HCT116 (cell line): ENCODE measurements around the gene MXRA7. TPM values are rescaled to one million over a fixed set of nuclear protein-coding genes. Genes with fewer than 3 reads are reported as not detected.

Experiments
- ATAC-seq: fragments of 200-7000 bp; cut with Tn5 transposase; 2 replicates; pipeline ENCODE4 v1.9.1; 2020; ENCODE audit warnings: mild to moderate bottlenecking, moderate library complexity
- BruUV-seq: library from RNA; stranded (reverse); fragments of 400-500 nt; replicated peaks from 2 replicates; lab custom pipeline; 2021; lab: Mats Ljungman, UMichigan
- CTCF ChIA-PET: fragments of 300-600 bp; sonication (Branson Sonifier 250); formaldehyde crosslinking; loops from one replicate; lab custom pipeline; 2021; ENCODE audit warnings: antibody characterized with exemption; lab: Charles Lee
- POLR2A ChIA-PET: fragments of 300-600, 350-600 bp; sonication (Branson Sonifier 250); formaldehyde crosslinking; loops from one replicate; lab custom pipeline; 2021; ENCODE audit warnings: antibody characterized with exemption; lab: Charles Lee
- RAD21 ChIA-PET, 2 experiments: fragments of 300-600 bp; sonication (Branson Sonifier 250); formaldehyde crosslinking; loops; one replicate each; lab custom pipeline; 2023; ENCODE audit warnings: low total read pairs in 2 of 2; ENCODE audit not compliant: uncharacterized antibody in 2 of 2, unreplicated experiment in 2 of 2, low non-redundant PET in 1 of 2; lab: Charles Lee
- DNase-seq: peaks from one replicate; pipeline ENCODE4 v3.0.0-alpha.2; 2010; ENCODE audit warnings: low read depth, low spot score
- H2AFZ ChIP-seq: fragments of 200-600 bp; shearing (Covaris generic), sonication (generic); 2 replicates; pipeline ENCODE4 v1.6.1; 2017; ENCODE audit warnings: low read depth, mixed run types, mixed read lengths, antibody characterized with exemption, low read length; ENCODE audit not compliant: poor library complexity, severe bottlenecking
- H3K27ac ChIP-seq: 2 replicates; pipeline ENCODE4 v1.5.1; 2012; ENCODE audit warnings: low read depth, low read length
- H3K27me3 ChIP-seq: fragments of 200-600 bp; sonication (generic); 2 replicates; pipeline ENCODE4 v1.6.1; 2016; ENCODE audit warnings: mixed run types, low read length, mixed read lengths; ENCODE audit not compliant: insufficient read depth
- H3K36me3 ChIP-seq, 2 experiments: fragments of 200-500 bp in 1 of 2; fragments of 200-600 bp in 1 of 2; sonication (Bioruptor generic) in 1 of 2; sonication (generic) in 1 of 2; 2 replicates each; pipeline versions ENCODE4 v1.5.1 to v1.6.1; 2014 to 2016; ENCODE audit warnings: low read length in 2 of 2, inconsistent platforms in 1 of 2, mixed read lengths in 1 of 2, mixed run types in 1 of 2; ENCODE audit not compliant: insufficient read depth in 2 of 2, control insufficient read depth in 1 of 2
- H3K4me1 ChIP-seq, 2 experiments: fragments of 200-600 bp in 1 of 2; sonication (generic) in 1 of 2; 2 replicates each; pipeline versions ENCODE4 v1.5.1 to v1.6.1; 2012 to 2017; ENCODE audit warnings: low read length in 2 of 2, inconsistent platforms in 1 of 2, mild to moderate bottlenecking in 1 of 2, mixed read lengths in 1 of 2, mixed run types in 1 of 2, moderate library complexity in 1 of 2; ENCODE audit not compliant: insufficient read depth in 2 of 2, control insufficient read depth in 1 of 2
- H3K4me2 ChIP-seq: fragments of 200-600 bp; sonication (generic); 2 replicates; pipeline ENCODE4 v1.6.1; 2017; ENCODE audit warnings: mixed run types, low read length, mixed read lengths
- H3K4me3 ChIP-seq, 2 experiments: fragments of 200-600 bp in 1 of 2; sonication (generic) in 1 of 2; replicated peaks in 1 of 2; 2 replicates each; pipeline ENCODE4 v1.5.1; 2011 to 2016; ENCODE audit warnings: low read length in 2 of 2, control low read depth in 1 of 2, low read depth in 1 of 2, mild to moderate bottlenecking in 1 of 2, mixed read lengths in 1 of 2, mixed run types in 1 of 2
- H3K79me2 ChIP-seq: fragments of 200-600 bp; sonication (generic); 2 replicates; pipeline ENCODE4 v1.6.1; 2017; ENCODE audit warnings: mild to moderate bottlenecking, mixed run types, low read length, moderate library complexity, mixed read lengths; ENCODE audit not compliant: insufficient read depth
- H3K9ac ChIP-seq: fragments of 200-600 bp; sonication (generic); 2 replicates; pipeline ENCODE4 v1.6.1; 2016; ENCODE audit warnings: low read length, mixed read lengths
- H3K9me2 ChIP-seq: fragments of 200-600 bp; sonication (generic), shearing (Covaris generic); 2 replicates; pipeline ENCODE4 v1.6.1; 2017; ENCODE audit warnings: mixed run types, mild to moderate bottlenecking, moderate library complexity; ENCODE audit not compliant: insufficient read depth
- H3K9me3 ChIP-seq, 2 experiments: fragments of 200-500 bp in 1 of 2; fragments of 200-600 bp in 1 of 2; sonication (Bioruptor generic) in 1 of 2; sonication (generic) in 1 of 2; 2 replicates each; pipeline ENCODE4 v1.6.1; 2014 to 2017; ENCODE audit warnings: low read length in 2 of 2, mixed read lengths in 2 of 2, inconsistent platforms in 1 of 2, low read depth in 1 of 2, mild to moderate bottlenecking in 1 of 2, mixed run types in 1 of 2, moderate library complexity in 1 of 2; ENCODE audit not compliant: control insufficient read depth in 1 of 2, insufficient read depth in 1 of 2
- H4K20me1 ChIP-seq: fragments of 200-600 bp; sonication (generic), shearing (Covaris generic); 2 replicates; pipeline ENCODE4 v1.6.1; 2017; ENCODE audit warnings: mixed run types, mild to moderate bottlenecking, moderate library complexity; ENCODE audit not compliant: insufficient read depth
- CBX3 ChIP-seq: IDR thresholded peaks from 2 replicates; pipeline ENCODE4 v1.6.1; 2012; ENCODE audit warnings: low read depth
- CEBPB ChIP-seq: IDR thresholded peaks from 2 replicates; pipeline ENCODE4 v1.6.1; 2012; ENCODE audit warnings: low read depth
- EZH2 ChIP-seq: fragments of 200-600 bp; sonication (generic); IDR thresholded peaks from 2 replicates; pipeline ENCODE4 v1.6.1; 2017; ENCODE audit warnings: antibody characterized with exemption, mixed run types
- EZH2phosphoT487 ChIP-seq: fragments of 200-600 bp; IDR thresholded peaks from 2 replicates; pipeline ENCODE4 v1.6.1; 2018; ENCODE audit warnings: antibody characterized with exemption, borderline replicate concordance
- JUND ChIP-seq: IDR thresholded peaks from 2 replicates; pipeline ENCODE4 v1.6.1; 2012
- POLR2AphosphoS5 ChIP-seq: IDR thresholded peaks from 2 replicates; pipeline ENCODE4 v1.6.1; 2011; ENCODE audit warnings: mild to moderate bottlenecking, low read depth, low read length, moderate library complexity
- SRF ChIP-seq: IDR thresholded peaks from 2 replicates; pipeline ENCODE4 v1.6.1; 2012; ENCODE audit warnings: low read depth
- TCF7L2 ChIP-seq: IDR thresholded peaks from 2 replicates; pipeline ENCODE4 v1.7.0; 2011; ENCODE audit warnings: borderline replicate concordance, inconsistent platforms; ENCODE audit not compliant: insufficient read depth, insufficient read length; ENCODE audit errors: extremely low read depth
- YY1 ChIP-seq: IDR thresholded peaks from 2 replicates; pipeline ENCODE4 v1.6.1; 2011; ENCODE audit warnings: low read length, low read depth, moderate library complexity, mild to moderate bottlenecking; ENCODE audit not compliant: insufficient replicate concordance; ENCODE audit errors: extremely low read depth
- intact Hi-C: fragments of 100-400 bp; cut with micrococcal nuclease; formaldehyde crosslinking; loops from 2 replicates; pipeline ENCODE4 v1.10.0; 2022
- total RNA-seq: library from RNA; stranded (reverse); gene quantifications from one replicate; pipeline ENCODE4 v1.2.1, GENCODE V29; 2021; ENCODE audit not compliant: unreplicated experiment
- TF ChIP-seq, protein P1 (sequence below): IDR thresholded peaks from 2 replicates; pipeline ENCODE4 v1.6.1; 2012
- TF ChIP-seq, protein P2 (sequence below): IDR thresholded peaks from 2 replicates; pipeline ENCODE4 v1.6.1; 2011; ENCODE audit warnings: mild to moderate bottlenecking, low read length, moderate library complexity; ENCODE audit not compliant: insufficient replicate concordance; ENCODE audit errors: extremely low read depth
- TF ChIP-seq, protein P3 (sequence below), 3 experiments: fragments of 200-600 bp in 1 of 3; sonication (generic) in 1 of 3; IDR thresholded peaks in 2 of 3; conservative IDR thresholded peaks in 1 of 3; 2 replicates each; pipeline ENCODE4 v1.5.1; 2012 to 2017; ENCODE audit warnings: low read depth in 2 of 3, low read length in 2 of 3, antibody characterized with exemption in 1 of 3, borderline replicate concordance in 1 of 3, control low read depth in 1 of 3, mild to moderate bottlenecking in 1 of 3, mixed read lengths in 1 of 3, mixed run types in 1 of 3, moderate library complexity in 1 of 3; ENCODE audit not compliant: insufficient read depth in 1 of 3

The MXRA7 gene
- total RNA-seq, 1 experiment from 2014 or later: 57.1 TPM

DNA sequence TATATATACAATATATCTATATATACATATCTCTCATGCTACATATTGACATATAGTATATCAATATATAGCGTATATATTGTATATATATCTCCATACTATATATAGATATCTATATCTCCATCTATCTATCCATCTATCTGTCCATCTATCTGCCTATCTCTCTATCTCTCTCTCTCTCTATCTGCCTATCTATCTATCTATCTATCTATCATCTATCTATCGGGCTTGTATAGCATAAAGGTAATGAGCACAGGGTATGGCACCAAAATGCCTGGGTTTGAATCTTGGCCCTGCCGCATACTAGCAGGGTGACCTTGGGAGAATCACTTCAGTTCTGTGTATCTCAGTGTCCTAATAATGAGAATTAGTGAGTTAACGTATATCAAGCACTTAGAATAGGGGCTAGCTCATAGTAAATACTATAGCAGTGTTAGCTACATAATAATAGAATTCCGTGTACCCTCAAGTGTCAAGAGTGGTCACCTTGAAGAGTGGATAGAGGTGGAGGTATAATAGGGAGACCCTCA is 68.7 kb downstream of the MXRA7 start:
- Histone ChIP-seq H3K27me3 (no peaks in the 10 kb centered on the region), H3K9me2 (no peaks in the 10 kb centered on the region), H3K79me2 (no peaks in the 10 kb centered on the region), H3K4me1 (peaks cover 7 to 13% of the 10 kb centered on the region in 2 experiments; a peak in 3 of 4 replicates), H3K4me2 (no peak overlapping the region), H3K4me3 (no peak overlapping the region), H3K36me3 (no peaks in the 10 kb centered on the region), H3K27ac (no peak overlapping the region), H2AFZ (no peak overlapping the region), H3K9ac (no peak overlapping the region), H4K20me1 (no peaks in the 10 kb centered on the region), H3K9me3 (no peaks in the 10 kb centered on the region)
- ATAC-seq (no peak), DNase-seq (no peak)
- POLR2A ChIA-PET: no interaction called here
- TF ChIP-seq, protein P1, sequence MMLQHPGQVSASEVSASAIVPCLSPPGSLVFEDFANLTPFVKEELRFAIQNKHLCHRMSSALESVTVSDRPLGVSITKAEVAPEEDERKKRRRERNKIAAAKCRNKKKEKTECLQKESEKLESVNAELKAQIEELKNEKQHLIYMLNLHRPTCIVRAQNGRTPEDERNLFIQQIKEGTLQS: no peak
- TF ChIP-seq YY1: no peak
- TF ChIP-seq TCF7L2: no peak
- TF ChIP-seq CEBPB: no peak
- TF ChIP-seq POLR2AphosphoS5: no peak
- no peak for TF ChIP-seq CBX3
- TF ChIP-seq, protein P2, sequence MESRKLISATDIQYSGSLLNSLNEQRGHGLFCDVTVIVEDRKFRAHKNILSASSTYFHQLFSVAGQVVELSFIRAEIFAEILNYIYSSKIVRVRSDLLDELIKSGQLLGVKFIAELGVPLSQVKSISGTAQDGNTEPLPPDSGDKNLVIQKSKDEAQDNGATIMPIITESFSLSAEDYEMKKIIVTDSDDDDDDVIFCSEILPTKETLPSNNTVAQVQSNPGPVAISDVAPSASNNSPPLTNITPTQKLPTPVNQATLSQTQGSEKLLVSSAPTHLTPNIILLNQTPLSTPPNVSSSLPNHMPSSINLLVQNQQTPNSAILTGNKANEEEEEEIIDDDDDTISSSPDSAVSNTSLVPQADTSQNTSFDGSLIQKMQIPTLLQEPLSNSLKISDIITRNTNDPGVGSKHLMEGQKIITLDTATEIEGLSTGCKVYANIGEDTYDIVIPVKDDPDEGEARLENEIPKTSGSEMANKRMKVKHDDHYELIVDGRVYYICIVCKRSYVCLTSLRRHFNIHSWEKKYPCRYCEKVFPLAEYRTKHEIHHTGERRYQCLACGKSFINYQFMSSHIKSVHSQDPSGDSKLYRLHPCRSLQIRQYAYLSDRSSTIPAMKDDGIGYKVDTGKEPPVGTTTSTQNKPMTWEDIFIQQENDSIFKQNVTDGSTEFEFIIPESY: no peak
- TF ChIP-seq EZH2phosphoT487: no peak
- no peak for TF ChIP-seq EZH2
- TF ChIP-seq, protein P3, sequence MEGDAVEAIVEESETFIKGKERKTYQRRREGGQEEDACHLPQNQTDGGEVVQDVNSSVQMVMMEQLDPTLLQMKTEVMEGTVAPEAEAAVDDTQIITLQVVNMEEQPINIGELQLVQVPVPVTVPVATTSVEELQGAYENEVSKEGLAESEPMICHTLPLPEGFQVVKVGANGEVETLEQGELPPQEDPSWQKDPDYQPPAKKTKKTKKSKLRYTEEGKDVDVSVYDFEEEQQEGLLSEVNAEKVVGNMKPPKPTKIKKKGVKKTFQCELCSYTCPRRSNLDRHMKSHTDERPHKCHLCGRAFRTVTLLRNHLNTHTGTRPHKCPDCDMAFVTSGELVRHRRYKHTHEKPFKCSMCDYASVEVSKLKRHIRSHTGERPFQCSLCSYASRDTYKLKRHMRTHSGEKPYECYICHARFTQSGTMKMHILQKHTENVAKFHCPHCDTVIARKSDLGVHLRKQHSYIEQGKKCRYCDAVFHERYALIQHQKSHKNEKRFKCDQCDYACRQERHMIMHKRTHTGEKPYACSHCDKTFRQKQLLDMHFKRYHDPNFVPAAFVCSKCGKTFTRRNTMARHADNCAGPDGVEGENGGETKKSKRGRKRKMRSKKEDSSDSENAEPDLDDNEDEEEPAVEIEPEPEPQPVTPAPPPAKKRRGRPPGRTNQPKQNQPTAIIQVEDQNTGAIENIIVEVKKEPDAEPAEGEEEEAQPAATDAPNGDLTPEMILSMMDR (IDR thresholded peaks at IDR 0.05 in 2 of 3, conservative IDR thresholded peaks at IDR 0.05 in 1 of 3; ENCODE audit: borderline replicate concordance in 1 of 3, insufficient read depth in 1 of 3, low read depth in 2 of 3, low read length in 2 of 3): no peak
- no peak for TF ChIP-seq SRF
- no peak for TF ChIP-seq JUND
- RAD21 ChIA-PET: no interaction called here
- intact Hi-C loops: no loop called here
- BruUV-seq: no TSS peak
- CTCF ChIA-PET: interaction anchor here (1.4 kb wide), 1 partner anchor 18 kb away, joined by 4 read pairs; no protein-coding TSS in a partner anchor
